Left lung (tissue), 10 donors: ENCODE data around the gene RAB32. TPM values are rescaled to one million over a fixed set of nuclear protein-coding genes. Genes with fewer than 3 reads are reported as not detected.
A peak's percentile ranks its signal among the peaks of the same experiment; 100 is the strongest.

Source experiments
- ATAC-seq: fragments of 200-7000 bp; cut with Tn5 transposase; one replicate; pipeline ENCODE4 v1.9.1; 2020; ENCODE audit warnings: moderate library complexity
- DNase-seq, 4 donors: peaks; one replicate each; pipeline ENCODE4 v3.0.0-alpha.2; 2013 to 2020
- H3K27ac ChIP-seq, 2 donors: fragments of 200-600 bp; sonication (generic) in 1 of 2; one replicate each; pipeline versions ENCODE4 v1.5.0 to v1.8.0; 2020 to 2021
- H3K27me3 ChIP-seq, 2 donors: fragments of 200-600 bp; sonication (generic) in 1 of 2; one replicate each; pipeline versions ENCODE4 v1.5.0 to v1.8.0; 2020 to 2021
- H3K36me3 ChIP-seq, 2 donors: fragments of 200-600 bp; sonication (generic) in 1 of 2; one replicate each; pipeline versions ENCODE4 v1.5.0 to v1.8.0; 2020 to 2021
- H3K4me1 ChIP-seq, 2 donors: fragments of 200-600 bp; one replicate each; pipeline ENCODE4 v1.8.0; 2021
- H3K4me3 ChIP-seq, 2 donors: fragments of 200-600 bp; sonication (generic) in 1 of 2; one replicate each; pipeline versions ENCODE4 v1.5.0 to v1.8.0; 2020 to 2021; ENCODE audit warnings: mild to moderate bottlenecking in 1 of 2
- H3K9me3 ChIP-seq, 2 donors: fragments of 200-600 bp; sonication (generic) in 1 of 2; one replicate each; pipeline versions ENCODE4 v1.5.0 to v1.8.0; 2020 to 2021
- intact Hi-C, 2 donors: fragments of 100-400 bp; cut with DNase I; formaldehyde crosslinking; loops; one replicate each; pipeline versions ENCODE4 v1.11.2 to v1.14.2; 2022
- polyA plus RNA-seq, 6 donors: library from polyadenylated mRNA; unstranded; fragments of 120-200 nt; gene quantifications; one replicate each; pipeline ENCODE4 v1.2.1, GENCODE V29; 2013; ENCODE audit not compliant: insufficient read length in 6 of 6
- total RNA-seq, 2 donors: library from RNA; stranded (reverse); fragmentation: NEBNext Ultra II Directional; extraction: Animal tissue kit (Norgen Biotek cat#: 25700); gene quantifications; one replicate each; pipeline ENCODE4 v1.2.1, GENCODE V29; 2021
- TF ChIP-seq, protein P1 (sequence below), 2 donors: fragments of 200-600 bp; sonication (generic) in 1 of 2; IDR thresholded peaks; one replicate each; pipeline versions ENCODE4 v1.5.0 to v1.8.0; 2021; ENCODE audit warnings: antibody characterized with exemption in 2 of 2
- donor health status: DM: no; HTN: yes; CAD: no.
- donor health status: DM: no; HTN: no; CAD: no.

Gene RAB32
- total and polyA plus RNA-seq, 8 donors: 19.9 to 48.7 (median 23.9) TPM

DNA sequence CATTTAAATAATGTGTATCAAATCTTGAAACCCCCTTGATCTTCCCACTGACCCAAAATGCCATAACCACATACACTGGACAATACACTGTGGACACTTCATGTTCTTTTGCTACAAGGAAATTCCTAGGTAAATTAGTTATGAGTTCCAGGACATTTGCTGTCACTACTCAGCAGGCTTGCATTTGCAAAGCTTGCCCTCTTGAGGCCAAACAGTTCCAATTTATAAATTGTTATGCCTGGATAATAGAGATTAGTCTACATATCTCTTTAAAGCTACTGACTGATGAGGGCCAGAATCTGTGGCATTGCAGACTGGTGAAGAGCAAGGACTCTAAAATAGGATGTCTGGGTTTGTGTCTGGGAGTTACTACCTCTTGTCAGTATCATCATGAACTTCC is 17.4 kb upstream of the RAB32 start:
- H3K9me3 ChIP-seq: peaks cover 0 to 13% of the 10 kb centered on the region in 2 donors
- peak; percentile 25 for ATAC-seq
- no peak overlapping the region for H3K27ac ChIP-seq
- no peak for DNase-seq
- H3K36me3 ChIP-seq: no peaks in the 10 kb centered on the region
- TF ChIP-seq, protein P1, sequence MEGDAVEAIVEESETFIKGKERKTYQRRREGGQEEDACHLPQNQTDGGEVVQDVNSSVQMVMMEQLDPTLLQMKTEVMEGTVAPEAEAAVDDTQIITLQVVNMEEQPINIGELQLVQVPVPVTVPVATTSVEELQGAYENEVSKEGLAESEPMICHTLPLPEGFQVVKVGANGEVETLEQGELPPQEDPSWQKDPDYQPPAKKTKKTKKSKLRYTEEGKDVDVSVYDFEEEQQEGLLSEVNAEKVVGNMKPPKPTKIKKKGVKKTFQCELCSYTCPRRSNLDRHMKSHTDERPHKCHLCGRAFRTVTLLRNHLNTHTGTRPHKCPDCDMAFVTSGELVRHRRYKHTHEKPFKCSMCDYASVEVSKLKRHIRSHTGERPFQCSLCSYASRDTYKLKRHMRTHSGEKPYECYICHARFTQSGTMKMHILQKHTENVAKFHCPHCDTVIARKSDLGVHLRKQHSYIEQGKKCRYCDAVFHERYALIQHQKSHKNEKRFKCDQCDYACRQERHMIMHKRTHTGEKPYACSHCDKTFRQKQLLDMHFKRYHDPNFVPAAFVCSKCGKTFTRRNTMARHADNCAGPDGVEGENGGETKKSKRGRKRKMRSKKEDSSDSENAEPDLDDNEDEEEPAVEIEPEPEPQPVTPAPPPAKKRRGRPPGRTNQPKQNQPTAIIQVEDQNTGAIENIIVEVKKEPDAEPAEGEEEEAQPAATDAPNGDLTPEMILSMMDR (IDR thresholded peaks at IDR 0.05): no peak
- H3K4me1 ChIP-seq: no peaks in the 10 kb centered on the region
- H3K4me3 ChIP-seq: no peak overlapping the region
- intact Hi-C loops: no loop called here
- no peaks in the 10 kb centered on the region for H3K27me3 ChIP-seq

DNA sequence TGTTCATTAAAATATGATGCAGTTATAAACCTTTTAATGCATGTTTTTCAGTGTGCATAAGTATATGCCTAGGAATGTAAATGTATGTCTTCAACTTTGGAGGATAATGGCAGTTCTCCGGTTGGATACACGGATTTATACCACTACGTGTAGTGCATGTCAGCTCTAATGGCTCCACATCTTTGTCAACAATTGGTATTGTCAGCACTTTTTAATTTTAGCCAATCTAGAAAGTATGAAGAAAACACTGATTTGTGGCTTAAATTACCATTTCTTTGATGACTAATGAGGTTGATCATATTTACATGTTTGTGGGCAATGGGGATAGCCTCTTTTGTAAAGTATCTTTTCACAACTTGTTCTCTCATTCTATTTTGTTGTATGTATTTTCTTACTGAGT is 10.9 kb upstream of the RAB32 start:
- H3K4me3 ChIP-seq: no peak overlapping the region
- H3K4me1 ChIP-seq: no peaks in the 10 kb centered on the region
- H3K9me3 ChIP-seq: no peaks in the 10 kb centered on the region
- DNase-seq (no peak), ATAC-seq (no peak)
- TF ChIP-seq, protein P1 (IDR thresholded peaks at IDR 0.05): no peak
- no peaks in the 10 kb centered on the region for H3K27me3 ChIP-seq
- no peak overlapping the region for H3K27ac ChIP-seq
- intact Hi-C loops: no loop called here
- no peaks in the 10 kb centered on the region for H3K36me3 ChIP-seq

DNA sequence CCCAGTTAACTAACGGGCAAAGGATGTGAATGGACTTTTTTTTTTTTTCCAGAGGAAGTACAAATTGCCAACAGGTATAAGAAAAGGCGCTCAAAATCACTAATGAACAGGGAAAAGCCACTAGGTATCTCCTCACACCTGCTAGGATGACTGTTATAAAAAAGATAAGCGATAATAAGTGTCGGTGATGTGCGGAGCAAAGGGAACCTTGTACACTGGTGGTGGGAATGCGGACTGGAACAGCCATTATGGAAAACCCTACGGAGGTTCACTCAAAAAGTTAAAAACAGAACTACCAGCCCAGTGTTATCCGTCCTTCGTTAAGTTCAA is 787 bp upstream of the RAB32 start:
- TF ChIP-seq, protein P1 (IDR thresholded peaks at IDR 0.05): no peak
- H3K27ac ChIP-seq: peak overlapping the region; percentile 98
- DNase-seq: peak in 1 of 4 donors; percentile 22
- H3K4me3 ChIP-seq: peak overlapping the region; percentile 61 to 85
- intact Hi-C loops: no loop called here
- no peaks in the 10 kb centered on the region for H3K36me3 ChIP-seq
- no peaks in the 10 kb centered on the region for H3K27me3 ChIP-seq
- peaks cover 12 to 31% of the 10 kb centered on the region in 2 donors for H3K4me1 ChIP-seq
- ATAC-seq: no peak
- no peaks in the 10 kb centered on the region for H3K9me3 ChIP-seq

DNA sequence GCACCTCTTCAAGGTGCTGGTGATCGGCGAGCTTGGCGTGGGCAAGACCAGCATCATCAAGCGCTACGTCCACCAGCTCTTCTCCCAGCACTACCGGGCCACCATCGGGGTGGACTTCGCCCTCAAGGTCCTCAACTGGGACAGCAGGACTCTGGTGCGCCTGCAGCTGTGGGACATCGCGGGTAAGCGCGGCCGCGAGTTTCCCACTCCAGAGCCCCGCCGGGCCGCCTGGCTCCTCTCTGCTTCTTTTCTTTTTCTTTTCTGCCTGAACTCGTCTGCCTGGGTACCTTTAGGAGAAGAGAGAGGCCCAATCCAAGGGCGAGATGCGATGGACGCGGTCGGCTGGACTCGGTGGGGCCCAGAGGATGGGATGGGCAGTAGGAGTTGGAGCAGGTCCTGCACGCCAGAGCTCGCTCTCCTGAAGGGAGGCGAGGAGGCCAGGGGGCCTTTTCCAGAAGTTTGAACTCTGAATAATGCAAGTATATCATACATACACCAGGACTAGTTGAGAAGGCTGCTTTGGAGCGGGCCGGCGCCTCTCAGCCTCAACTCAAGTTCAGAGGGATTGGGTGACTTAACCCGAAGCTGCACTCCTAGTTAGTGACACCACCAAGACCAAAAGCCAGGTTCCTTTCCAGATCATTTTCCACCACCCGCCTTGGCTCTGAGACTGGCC is 445 bp downstream of the RAB32 start:
- Histone ChIP-seq H3K4me3 (peak overlapping the region; percentile 61 to 85), H3K27ac (peak overlapping the region; percentile 98), H3K36me3 (no peaks in the 10 kb centered on the region), H3K27me3 (no peaks in the 10 kb centered on the region), H3K9me3 (no peaks in the 10 kb centered on the region), H3K4me1 (peaks cover 12 to 32% of the 10 kb centered on the region in 2 donors)
- peak; percentile 46 to 88 (median 54) for DNase-seq
- peak; percentile 26 for ATAC-seq
- intact Hi-C loops: no loop called here
- TF ChIP-seq, protein P1 (IDR thresholded peaks at IDR 0.05): no peak

DNA sequence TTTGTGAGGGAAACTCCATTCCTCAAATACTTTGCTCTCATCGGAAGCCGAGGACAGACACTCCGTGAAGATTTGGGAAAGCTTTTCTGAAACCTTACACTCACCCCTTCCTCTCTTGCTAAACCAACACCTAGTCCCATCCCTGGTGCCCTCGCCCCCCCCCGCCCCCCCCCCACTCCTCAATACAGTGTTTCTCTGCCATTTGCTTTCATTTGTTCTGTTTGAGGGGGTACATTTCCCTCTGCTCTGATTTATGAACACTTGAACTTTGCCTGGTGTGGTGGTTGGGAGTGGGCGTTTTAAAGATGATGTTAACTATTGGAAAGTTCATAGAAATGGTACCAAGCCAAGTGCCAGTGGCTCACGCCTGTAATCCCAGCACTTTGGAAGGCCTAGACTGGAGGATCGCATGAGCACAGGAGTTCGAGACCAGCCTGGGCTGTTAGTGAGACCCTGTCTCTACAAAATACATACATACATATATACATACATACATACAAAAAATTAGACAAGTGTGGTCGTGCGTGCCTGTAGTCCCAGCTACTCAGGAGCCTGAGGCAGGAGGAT is 1.1 kb downstream of the RAB32 start:
- TF ChIP-seq, protein P1 (IDR thresholded peaks at IDR 0.05): no peak
- Histone ChIP-seq H3K36me3 (peaks cover 0 to 5% of the 10 kb centered on the region in 2 donors), H3K9me3 (no peaks in the 10 kb centered on the region), H3K27ac (peak overlapping the region; percentile 98), H3K4me3 (peak overlapping the region; percentile 61 to 85), H3K4me1 (peaks cover 12 to 32% of the 10 kb centered on the region in 2 donors), H3K27me3 (no peaks in the 10 kb centered on the region)
- ATAC-seq (no peak), DNase-seq (peak in 1 of 4 donors; percentile 12)
- intact Hi-C loops: no loop called here
